IMR-90 (cell line): ENCODE measurements around the gene SHROOM3. TPM values are rescaled to one million over a fixed set of nuclear protein-coding genes. Genes with fewer than 3 reads are reported as not detected.

Experiments used
- ATAC-seq: fragments of 200-7000 bp; cut with Tn5 transposase; 2 replicates; pipeline ENCODE4 v1.9.1; 2020; ENCODE audit warnings: low read depth, mild to moderate bottlenecking, moderate library complexity
- BruUV-seq: library from RNA; stranded (reverse); fragments of 400-500 nt; replicated peaks from 2 replicates; lab custom pipeline; 2021; lab: Mats Ljungman, UMichigan
- CTCF ChIA-PET: fragments of 300-600 bp; formaldehyde crosslinking; extraction: SDS; loops from one replicate; lab custom pipeline; 2021; ENCODE audit warnings: antibody characterized with exemption; lab: Yijun Ruan, JAX
- POLR2A ChIA-PET: fragments of 300-600 bp; sonication (Branson Sonifier 250); formaldehyde crosslinking; loops from one replicate; lab custom pipeline; 2022; ENCODE audit warnings: antibody characterized with exemption; ENCODE audit not compliant: unreplicated experiment; lab: Charles Lee
- DNase-seq: peaks from one replicate; pipeline ENCODE4 v3.0.0; 2013
- H2AFZ ChIP-seq: replicated peaks from 2 replicates; pipeline ENCODE3; 2013; ENCODE audit warnings: low read length, mild to moderate bottlenecking; ENCODE audit not compliant: poor library complexity
- H2AK5ac ChIP-seq: 2 replicates; pipeline ENCODE4 v1.6.1; 2013; ENCODE audit warnings: low read depth, low read length, inconsistent platforms
- H2AK9ac ChIP-seq: replicated peaks from 2 replicates; pipeline ENCODE3; 2013; ENCODE audit warnings: mild to moderate bottlenecking, low read depth, low read length, moderate library complexity; ENCODE audit not compliant: poor library complexity
- H2BK120ac ChIP-seq: 2 replicates; pipeline ENCODE4 v1.6.1; 2013; ENCODE audit warnings: low read depth, low read length, inconsistent platforms
- H2BK15ac ChIP-seq: 3 replicates; pipeline ENCODE4 v1.6.1; 2013; ENCODE audit warnings: low read depth, low read length, inconsistent platforms
- H2BK20ac ChIP-seq: 2 replicates; pipeline ENCODE4 v1.6.1; 2013; ENCODE audit warnings: low read depth, mild to moderate bottlenecking, inconsistent platforms, low read length, moderate library complexity
- H2BK5ac ChIP-seq: 2 replicates; pipeline ENCODE4 v1.6.1; 2013; ENCODE audit warnings: mild to moderate bottlenecking, low read depth, low read length, inconsistent platforms; ENCODE audit not compliant: poor library complexity, severe bottlenecking
- H3K14ac ChIP-seq: replicated peaks from 2 replicates; pipeline ENCODE4 v1.6.1; 2013; ENCODE audit warnings: low read depth, low read length, inconsistent platforms
- H3K18ac ChIP-seq: 2 replicates; pipeline ENCODE4 v1.6.1; 2013; ENCODE audit warnings: low read depth, low read length, control low read depth
- H3K23ac ChIP-seq: 2 replicates; pipeline ENCODE4 v1.6.1; 2013; ENCODE audit warnings: low read depth, low read length, inconsistent platforms
- H3K27ac ChIP-seq: 2 replicates; pipeline ENCODE4 v1.5.1; 2013; ENCODE audit warnings: mild to moderate bottlenecking, control low read depth, low read length; ENCODE audit not compliant: insufficient read depth
- H3K27me3 ChIP-seq: 2 replicates; pipeline ENCODE4 v1.6.1; 2013; ENCODE audit warnings: low read length; ENCODE audit not compliant: control insufficient read depth, insufficient read depth
- H3K36me3 ChIP-seq: 2 replicates; pipeline ENCODE4 v1.6.1; 2013; ENCODE audit warnings: low read length, mixed read lengths; ENCODE audit not compliant: control insufficient read depth, insufficient read depth
- H3K4ac ChIP-seq: 2 replicates; pipeline ENCODE4 v1.6.1; 2013; ENCODE audit warnings: low read depth, low read length, inconsistent platforms
- H3K4me1 ChIP-seq: 2 replicates; pipeline ENCODE4 v1.6.1; 2013; ENCODE audit warnings: low read length, mixed read lengths; ENCODE audit not compliant: control insufficient read depth, insufficient read depth
- H3K4me2 ChIP-seq: 2 replicates; pipeline ENCODE4 v1.6.1; 2013; ENCODE audit warnings: low read depth, mild to moderate bottlenecking, control low read depth, low read length, moderate library complexity
- H3K4me3 ChIP-seq: 2 replicates; pipeline ENCODE4 v1.5.1; 2013; ENCODE audit warnings: low read depth, mild to moderate bottlenecking, control low read depth, low read length, moderate library complexity; ENCODE audit not compliant: insufficient read depth
- H3K56ac ChIP-seq: 2 replicates; pipeline ENCODE4 v1.6.1; 2013; ENCODE audit warnings: low read length, inconsistent platforms; ENCODE audit not compliant: insufficient read depth; ENCODE audit errors: extremely low read depth
- H3K79me1 ChIP-seq, 2 experiments: 2 replicates each; pipeline ENCODE4 v1.6.1; 2013; ENCODE audit warnings: low read length in 2 of 2, inconsistent platforms in 1 of 2, low read depth in 1 of 2
- H3K9ac ChIP-seq: 2 replicates; pipeline ENCODE4 v1.6.1; 2013; ENCODE audit warnings: low read depth, low read length, control low read depth
- H3K9me1 ChIP-seq: 2 replicates; pipeline ENCODE4 v1.6.1; 2013; ENCODE audit warnings: low read length, inconsistent platforms; ENCODE audit not compliant: insufficient read depth
- H3K9me3 ChIP-seq: 2 replicates; pipeline ENCODE4 v1.6.1; 2013; ENCODE audit warnings: low read length; ENCODE audit not compliant: control insufficient read depth, insufficient read depth
- H4K20me1 ChIP-seq: 2 replicates; pipeline ENCODE4 v1.6.1; 2013; ENCODE audit warnings: low read length, inconsistent platforms; ENCODE audit not compliant: insufficient read depth
- H4K5ac ChIP-seq: 2 replicates; pipeline ENCODE4 v1.6.1; 2013; ENCODE audit warnings: mild to moderate bottlenecking, low read depth, low read length, control low read depth
- H4K8ac ChIP-seq, 2 experiments: 2 replicates each; pipeline ENCODE4 v1.6.1; 2013; ENCODE audit warnings: low read depth in 2 of 2, low read length in 2 of 2, control low read depth in 1 of 2, inconsistent platforms in 1 of 2
- H4K91ac ChIP-seq: 2 replicates; pipeline ENCODE4 v1.6.1; 2013; ENCODE audit warnings: low read depth, low read length, inconsistent platforms; ENCODE audit not compliant: insufficient read depth
- BHLHE40 ChIP-seq: fragments of 150-350 bp; IDR thresholded peaks from 2 replicates; pipeline ENCODE4 v1.6.1; 2016; ENCODE audit warnings: mild to moderate bottlenecking, low read depth, low read length
- CEBPB ChIP-seq: IDR thresholded peaks from 2 replicates; pipeline ENCODE4 v1.6.1; 2012; ENCODE audit warnings: low read depth, low read length, improper control_type of control experiment
- CHD1 ChIP-seq: IDR thresholded peaks from 2 replicates; pipeline ENCODE4 v1.6.1; 2012; ENCODE audit warnings: low read depth, low read length, improper control_type of control experiment
- CTCF ChIP-seq: conservative IDR thresholded peaks from 2 replicates; pipeline ENCODE4 v1.5.1; 2012; ENCODE audit warnings: mild to moderate bottlenecking, low read depth, low read length, improper control_type of control experiment
- ELK1 ChIP-seq: fragments of 150-350 bp; IDR thresholded peaks from 2 replicates; pipeline ENCODE4 v1.6.1; 2016; ENCODE audit warnings: low read depth, mild to moderate bottlenecking, low read length, moderate library complexity, borderline replicate concordance
- FOS ChIP-seq: fragments of 150-350 bp; IDR thresholded peaks from 2 replicates; pipeline ENCODE4 v1.6.1; 2016; ENCODE audit warnings: low read depth, low read length
- MAFK ChIP-seq: IDR thresholded peaks from 2 replicates; pipeline ENCODE4 v1.6.1; 2012; ENCODE audit warnings: low read depth, low read length, improper control_type of control experiment
- MAZ ChIP-seq: IDR thresholded peaks from 2 replicates; pipeline ENCODE4 v1.6.1; 2012; ENCODE audit warnings: low read depth, mild to moderate bottlenecking, low read length, improper control_type of control experiment, moderate library complexity, borderline replicate concordance
- MXI1 ChIP-seq: IDR thresholded peaks from 2 replicates; pipeline ENCODE4 v1.6.1; 2012; ENCODE audit warnings: low read depth, mild to moderate bottlenecking, low read length, moderate library complexity, borderline replicate concordance
- NFE2L2 ChIP-seq: fragments of 150-350 bp; IDR thresholded peaks from 2 replicates; pipeline ENCODE4 v1.6.1; 2016; ENCODE audit warnings: low read depth, mild to moderate bottlenecking, low read length
- POLR2A ChIP-seq: IDR thresholded peaks from 2 replicates; pipeline ENCODE4 v1.6.1; 2012; ENCODE audit warnings: mild to moderate bottlenecking, low read depth, low read length
- RAD21 ChIP-seq: IDR thresholded peaks from 2 replicates; pipeline ENCODE4 v1.6.1; 2012; ENCODE audit warnings: low read length, improper control_type of control experiment
- RCOR1 ChIP-seq: IDR thresholded peaks from 2 replicates; pipeline ENCODE4 v1.6.1; 2012; ENCODE audit warnings: mild to moderate bottlenecking, low read length, improper control_type of control experiment; ENCODE audit not compliant: insufficient replicate concordance
- RFX5 ChIP-seq: IDR thresholded peaks from 2 replicates; pipeline ENCODE4 v1.8.0; 2012; ENCODE audit warnings: low read depth, mild to moderate bottlenecking, low read length, moderate library complexity
- SMC3 ChIP-seq: fragments of 150-350 bp; IDR thresholded peaks from 2 replicates; pipeline ENCODE4 v1.6.1; 2016; ENCODE audit warnings: low read depth, mild to moderate bottlenecking, antibody characterized with exemption, low read length, moderate library complexity
- USF2 ChIP-seq: fragments of 150-350 bp; IDR thresholded peaks from 2 replicates; pipeline ENCODE4 v1.6.1; 2017; ENCODE audit warnings: mild to moderate bottlenecking, antibody characterized with exemption, low read length, low read depth
- WGBS, 2 experiments: methylation state at CpG; one replicate each; pipeline versions ENCODE4 v1.1.5 to v1.1.7; 2013; ENCODE audit warnings: missing lambda C conversion rate in 2 of 2; ENCODE audit not compliant: insufficient read length in 1 of 2; ENCODE audit errors: extremely low coverage in 2 of 2; 5-methylcytosine and 5-hydroxymethylcytosine counted together
- dilution Hi-C: fragments of 300-500 bp; cut with HindIII; formaldehyde crosslinking; loops from one replicate; pipeline ENCODE4 v1.14.3; 2018; ENCODE audit warnings: low sequenced_read_pairs; ENCODE audit not compliant: unreplicated experiment
- in situ Hi-C: fragments of 300-500 bp; cut with MboI; formaldehyde crosslinking; loops from 3 replicates; pipeline ENCODE4 v1.14.3; 2019; ENCODE audit warnings: low sequenced_read_pairs, inconsistent platforms, mixed read lengths
- intact Hi-C: fragments of 100-400 bp; cut with micrococcal nuclease; formaldehyde crosslinking; loops from 2 replicates; pipeline ENCODE4 v1.10.0; 2022
- polyA plus RNA-seq, 3 experiments: library from polyadenylated mRNA; depleted of rRNA; stranded (reverse); fragments of >200 nt; gene quantifications; 2 replicates each; pipeline ENCODE4 v1.2.3, GENCODE V29; 2012; ENCODE audit warnings: low replicate concordance in 1 of 3
- total RNA-seq: library from RNA; depleted of rRNA; stranded (reverse); fragments of >200 nt; gene quantifications from 2 replicates; pipeline ENCODE4 v1.2.3, GENCODE V29; 2012

SHROOM3 gene
- total and polyA plus RNA-seq, 2 of the 4 experiments (the other 2 are of a cell fraction): 10.8 to 19.5 TPM

GRCh38 chr4:76674983-76675382 lies 240.0 kb downstream of the SHROOM3 start:
- Histone ChIP-seq H2AK5ac (no peak overlapping the region), H3K36me3 (no peaks in the 10 kb centered on the region), H3K4me2 (no peak overlapping the region), H2AK9ac (no peak overlapping the region), H3K18ac (no peak overlapping the region), H2AFZ (no peak overlapping the region), H3K56ac (no peak overlapping the region), H3K4me3 (no peak overlapping the region), H4K20me1 (no peaks in the 10 kb centered on the region), H3K14ac (no peak overlapping the region), H3K23ac (no peak overlapping the region), H4K8ac (no peak overlapping the region), H2BK120ac (no peak overlapping the region), H2BK5ac (no peak overlapping the region), H3K9me1 (0 out of 2 replicates have a peak, but pooled peaks cover 3% of the 10 kb centered on the region), H3K4me1 (no peaks in the 10 kb centered on the region), H3K9me3 (no peaks in the 10 kb centered on the region), H2BK15ac (no peak overlapping the region), H3K9ac (no peak overlapping the region), H3K27ac (no peak overlapping the region), H4K91ac (no peak overlapping the region), H3K79me1 (no peaks in the 10 kb centered on the region), H3K4ac (peak overlapping the region; percentile 2; the same call in 1 of the 2 replicates), H3K27me3 (no peaks in the 10 kb centered on the region), H2BK20ac (no peak overlapping the region), H4K5ac (no peak overlapping the region)
- dilution Hi-C loops: no loop called here
- in situ Hi-C loops: no loop called here
- WGBS, 2 experiments: no CpG with 5 or more reads among the region's 3 CpGs
- no peak for ATAC-seq
- no TSS peak for BruUV-seq
- POLR2A ChIA-PET: no interaction called here
- intact Hi-C loops: no loop called here
- CTCF ChIA-PET: no interaction called here
- TF ChIP-seq MXI1 (no peak), CTCF (no peak), RFX5 (no peak), FOS (no peak), BHLHE40 (no peak), RCOR1 (no peak), CEBPB (no peak), POLR2A (no peak), USF2 (no peak), SMC3 (no peak), ELK1 (no peak), MAFK (no peak), NFE2L2 (no peak), MAZ (no peak), RAD21 (no peak), CHD1 (no peak)
- DNase-seq: no peak
